GM12878 (cell line): ENCODE results near the gene TARBP1. TPM values are rescaled to one million over a fixed set of nuclear protein-coding genes. Genes with fewer than 3 reads are reported as not detected.

Experiments
- ASH2L ChIP-seq: fragments of 300-600, 200-600 bp; sonication (generic); IDR thresholded peaks from 2 replicates; pipeline ENCODE4 v1.6.1; 2017; ENCODE audit warnings: low read depth, mild to moderate bottlenecking, borderline replicate concordance
- ATF3 ChIP-seq: IDR thresholded peaks from 2 replicates; pipeline ENCODE4 v1.6.1; 2011; ENCODE audit warnings: low read depth, mild to moderate bottlenecking, low read length, moderate library complexity, borderline replicate concordance; ENCODE audit errors: extremely low read depth
- ATF7 ChIP-seq: fragments of 450-650 bp; IDR thresholded peaks from 2 replicates; pipeline ENCODE4 v1.6.1; 2016; ENCODE audit warnings: low read depth, mild to moderate bottlenecking
- CHD1 ChIP-seq: IDR thresholded peaks from 2 replicates; pipeline ENCODE4 v1.6.1; 2012; ENCODE audit warnings: low read depth, low read length, improper control_type of control experiment
- DPF2 ChIP-seq: fragments of 450-650 bp; IDR thresholded peaks from 2 replicates; pipeline ENCODE4 v1.6.1; 2017; ENCODE audit warnings: mild to moderate bottlenecking
- EGR1 ChIP-seq, 2 experiments: IDR thresholded peaks; 1 replicate in 1 of 2; 2 replicates in 1 of 2; pipeline ENCODE4 v1.6.1; 2011 to 2012; ENCODE audit warnings: low read depth in 2 of 2, low read length in 2 of 2, borderline replicate concordance in 1 of 2, mild to moderate bottlenecking in 1 of 2, moderate library complexity in 1 of 2
- GABPA ChIP-seq: IDR thresholded peaks from 2 replicates; pipeline ENCODE4 v1.6.1; 2014; ENCODE audit warnings: antibody characterized with exemption, low read depth, mild to moderate bottlenecking, inconsistent platforms
- HDAC6 ChIP-seq: fragments of 200-600 bp; sonication (generic); IDR thresholded peaks from one replicate; pipeline ENCODE4 v1.8.0; 2017; ENCODE audit warnings: antibody characterized with exemption; ENCODE audit not compliant: unreplicated experiment
- LARP7 ChIP-seq: fragments of 450-650 bp; IDR thresholded peaks from 2 replicates; pipeline ENCODE4 v1.6.1; 2017; ENCODE audit warnings: mild to moderate bottlenecking
- MXI1 ChIP-seq: fragments of 150-350 bp; IDR thresholded peaks from 2 replicates; pipeline ENCODE4 v1.6.1; 2011; ENCODE audit warnings: low read depth, mild to moderate bottlenecking, inconsistent platforms, low read length, improper control_type of control experiment
- PML ChIP-seq: IDR thresholded peaks from 2 replicates; pipeline ENCODE4 v1.6.1; 2012; ENCODE audit warnings: low read length, inconsistent platforms
- RUNX3 ChIP-seq: IDR thresholded peaks from 2 replicates; pipeline ENCODE4 v1.6.1; 2012; ENCODE audit warnings: low read length, inconsistent platforms
- SMC3 ChIP-seq: IDR thresholded peaks from 2 replicates; pipeline ENCODE4 v1.6.1; 2011; ENCODE audit warnings: low read length, improper control_type of control experiment, borderline replicate concordance
- SUPT20H ChIP-seq: IDR thresholded peaks from 2 replicates; pipeline ENCODE4 v1.6.1; 2011; ENCODE audit warnings: low read depth, mild to moderate bottlenecking, low read length, moderate library complexity, borderline replicate concordance; ENCODE audit not compliant: control insufficient read depth
- YBX1 ChIP-seq: fragments of 450-650 bp; IDR thresholded peaks from 2 replicates; pipeline ENCODE4 v1.6.1; 2016; ENCODE audit warnings: antibody characterized with exemption
- ZBTB11 ChIP-seq: fragments of 450-650 bp; formaldehyde crosslinking; IDR thresholded peaks from 2 replicates; pipeline ENCODE4 v1.5.0; 2022; ENCODE audit warnings: mild to moderate bottlenecking, missing genetic modification characterization
- polyA plus RNA-seq, 11 experiments: library from polyadenylated mRNA; depleted of rRNA in 4 of 11; unstranded in 6 of 11; stranded (reverse) in 5 of 11; fragments of >200 nt; fragmentation: Nextera tagmentation in 4 of 11; fragmentation: Illumina TruSeq in 1 of 11; extraction: Ambion mirVana in 4 of 11; extraction: Trizol in 1 of 11; gene quantifications; 1 replicate in 1 of 11; 2 replicates in 10 of 11; pipeline versions ENCODE4 v1.2.1 to v1.2.3, GENCODE V29; 2011 to 2016; ENCODE audit warnings: inconsistent platforms in 2 of 11, missing spikeins in 2 of 11, low read depth in 1 of 11
- total RNA-seq, 4 experiments: library from RNA; depleted of rRNA in 3 of 4; stranded (reverse); fragments of >200 nt in 3 of 4; fragmentation: Illumina TruSeq in 1 of 4; extraction: Trizol in 1 of 4; gene quantifications; 2 replicates each; pipeline versions ENCODE4 v1.2.1 to v1.2.3, GENCODE V29; 2013 to 2021
- TF ChIP-seq, protein P1 (sequence below): fragments of 450-650 bp; IDR thresholded peaks from 2 replicates; pipeline ENCODE4 v1.6.1; 2017; ENCODE audit warnings: mild to moderate bottlenecking, moderate library complexity
- TF ChIP-seq, protein P2 (sequence below): IDR thresholded peaks from 2 replicates; pipeline ENCODE4 v1.6.1; 2012; ENCODE audit warnings: low read depth, low read length, improper control_type of control experiment
- TF ChIP-seq, protein P3 (sequence below), 3 experiments: IDR thresholded peaks in 2 of 3; conservative IDR thresholded peaks in 1 of 3; 2 replicates each; pipeline ENCODE4 v1.5.1; 2011; ENCODE audit warnings: low read depth in 3 of 3, low read length in 3 of 3, mild to moderate bottlenecking in 3 of 3, control low read depth in 2 of 3, moderate library complexity in 2 of 3, inconsistent platforms in 1 of 3, mixed read lengths in 1 of 3; ENCODE audit not compliant: control insufficient read depth in 2 of 3, insufficient read depth in 1 of 3; ENCODE audit errors: extremely low read depth in 1 of 3

TARBP1 gene
- total and polyA plus RNA-seq, 10 of the 15 experiments (the other 5 are each of a cell fraction or from before 2014, with no cell fraction given), result 10.8 to 94.4 (median 35.3) TPM

DNA sequence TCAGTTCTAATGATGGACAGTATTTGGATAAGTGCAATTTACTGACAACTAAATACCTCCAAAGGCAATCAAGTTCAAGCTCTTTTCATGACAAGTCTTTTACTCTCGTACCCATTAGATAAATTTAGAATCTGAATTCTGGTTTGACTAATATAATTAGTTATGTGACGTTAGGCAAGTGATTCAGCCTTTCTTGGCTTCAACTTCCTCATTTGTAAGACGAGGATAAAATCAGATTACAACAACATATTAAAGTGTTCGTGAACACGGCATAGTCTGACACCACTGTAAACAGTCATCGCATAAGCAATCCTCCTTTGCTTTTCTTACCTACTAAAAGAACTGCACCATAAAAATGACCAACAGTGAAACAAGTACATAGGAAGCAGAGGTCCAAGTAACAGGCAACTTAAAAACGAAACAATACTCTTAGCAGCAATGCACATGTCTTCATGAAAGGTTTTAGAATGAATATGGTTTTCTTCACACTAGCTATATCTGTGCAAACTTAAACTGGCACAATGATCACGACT lies 80.1 kb downstream of the TARBP1 start (continued):
- TF ChIP-seq, protein P1, sequence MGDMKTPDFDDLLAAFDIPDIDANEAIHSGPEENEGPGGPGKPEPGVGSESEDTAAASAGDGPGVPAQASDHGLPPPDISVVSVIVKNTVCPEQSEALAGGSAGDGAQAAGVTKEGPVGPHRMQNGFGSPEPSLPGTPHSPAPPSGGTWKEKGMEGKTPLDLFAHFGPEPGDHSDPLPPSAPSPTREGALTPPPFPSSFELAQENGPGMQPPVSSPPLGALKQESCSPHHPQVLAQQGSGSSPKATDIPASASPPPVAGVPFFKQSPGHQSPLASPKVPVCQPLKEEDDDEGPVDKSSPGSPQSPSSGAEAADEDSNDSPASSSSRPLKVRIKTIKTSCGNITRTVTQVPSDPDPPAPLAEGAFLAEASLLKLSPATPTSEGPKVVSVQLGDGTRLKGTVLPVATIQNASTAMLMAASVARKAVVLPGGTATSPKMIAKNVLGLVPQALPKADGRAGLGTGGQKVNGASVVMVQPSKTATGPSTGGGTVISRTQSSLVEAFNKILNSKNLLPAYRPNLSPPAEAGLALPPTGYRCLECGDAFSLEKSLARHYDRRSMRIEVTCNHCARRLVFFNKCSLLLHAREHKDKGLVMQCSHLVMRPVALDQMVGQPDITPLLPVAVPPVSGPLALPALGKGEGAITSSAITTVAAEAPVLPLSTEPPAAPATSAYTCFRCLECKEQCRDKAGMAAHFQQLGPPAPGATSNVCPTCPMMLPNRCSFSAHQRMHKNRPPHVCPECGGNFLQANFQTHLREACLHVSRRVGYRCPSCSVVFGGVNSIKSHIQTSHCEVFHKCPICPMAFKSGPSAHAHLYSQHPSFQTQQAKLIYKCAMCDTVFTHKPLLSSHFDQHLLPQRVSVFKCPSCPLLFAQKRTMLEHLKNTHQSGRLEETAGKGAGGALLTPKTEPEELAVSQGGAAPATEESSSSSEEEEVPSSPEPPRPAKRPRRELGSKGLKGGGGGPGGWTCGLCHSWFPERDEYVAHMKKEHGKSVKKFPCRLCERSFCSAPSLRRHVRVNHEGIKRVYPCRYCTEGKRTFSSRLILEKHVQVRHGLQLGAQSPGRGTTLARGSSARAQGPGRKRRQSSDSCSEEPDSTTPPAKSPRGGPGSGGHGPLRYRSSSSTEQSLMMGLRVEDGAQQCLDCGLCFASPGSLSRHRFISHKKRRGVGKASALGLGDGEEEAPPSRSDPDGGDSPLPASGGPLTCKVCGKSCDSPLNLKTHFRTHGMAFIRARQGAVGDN, result peak; percentile 74
- no peak for TF ChIP-seq MXI1
- peak; percentile 88 for TF ChIP-seq ATF7
- no peak for TF ChIP-seq ATF3
- TF ChIP-seq HDAC6, result no peak
- TF ChIP-seq YBX1, result no peak
- TF ChIP-seq EGR1 (IDR thresholded peaks at IDR 0.05; ENCODE audit: borderline replicate concordance in 1 of 2, low read depth in 2 of 2, low read length in 2 of 2), result no peak
- TF ChIP-seq, protein P2, sequence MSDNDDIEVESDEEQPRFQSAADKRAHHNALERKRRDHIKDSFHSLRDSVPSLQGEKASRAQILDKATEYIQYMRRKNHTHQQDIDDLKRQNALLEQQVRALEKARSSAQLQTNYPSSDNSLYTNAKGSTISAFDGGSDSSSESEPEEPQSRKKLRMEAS, result no peak
- no peak for TF ChIP-seq LARP7
- TF ChIP-seq CHD1, result no peak
- no peak for TF ChIP-seq SMC3
- TF ChIP-seq PML, result no peak
- no peak for TF ChIP-seq ZBTB11 (CRISPR knock-in tag)
- TF ChIP-seq, protein P3, sequence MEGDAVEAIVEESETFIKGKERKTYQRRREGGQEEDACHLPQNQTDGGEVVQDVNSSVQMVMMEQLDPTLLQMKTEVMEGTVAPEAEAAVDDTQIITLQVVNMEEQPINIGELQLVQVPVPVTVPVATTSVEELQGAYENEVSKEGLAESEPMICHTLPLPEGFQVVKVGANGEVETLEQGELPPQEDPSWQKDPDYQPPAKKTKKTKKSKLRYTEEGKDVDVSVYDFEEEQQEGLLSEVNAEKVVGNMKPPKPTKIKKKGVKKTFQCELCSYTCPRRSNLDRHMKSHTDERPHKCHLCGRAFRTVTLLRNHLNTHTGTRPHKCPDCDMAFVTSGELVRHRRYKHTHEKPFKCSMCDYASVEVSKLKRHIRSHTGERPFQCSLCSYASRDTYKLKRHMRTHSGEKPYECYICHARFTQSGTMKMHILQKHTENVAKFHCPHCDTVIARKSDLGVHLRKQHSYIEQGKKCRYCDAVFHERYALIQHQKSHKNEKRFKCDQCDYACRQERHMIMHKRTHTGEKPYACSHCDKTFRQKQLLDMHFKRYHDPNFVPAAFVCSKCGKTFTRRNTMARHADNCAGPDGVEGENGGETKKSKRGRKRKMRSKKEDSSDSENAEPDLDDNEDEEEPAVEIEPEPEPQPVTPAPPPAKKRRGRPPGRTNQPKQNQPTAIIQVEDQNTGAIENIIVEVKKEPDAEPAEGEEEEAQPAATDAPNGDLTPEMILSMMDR (IDR thresholded peaks at IDR 0.05 in 2 of 3, conservative IDR thresholded peaks at IDR 0.05 in 1 of 3; ENCODE audit: control insufficient read depth in 2 of 3, extremely low read depth in 1 of 3, insufficient read depth in 1 of 3, low read depth in 3 of 3, low read length in 3 of 3), result no peak
- no peak for TF ChIP-seq SUPT20H
- TF ChIP-seq RUNX3, result peak; percentile 25; the same call in 1 of the 2 replicates
- no peak; the same call in 1 of the 2 replicates for TF ChIP-seq ASH2L
- peak; percentile 48 for TF ChIP-seq DPF2
- TF ChIP-seq GABPA, result peak; percentile 53
